Activated B cell treated with CpG ODN at 0.5 μM for 24 hours (primary cell): ENCODE data around the gene TENM4. TPM values are rescaled to one million over a fixed set of nuclear protein-coding genes. Genes with fewer than 3 reads are reported as not detected.

Experiments
- ATAC-seq: fragments of 200-7000 bp; cut with Tn5 transposase; one replicate; pipeline ENCODE4 v1.10.0; 2021; ENCODE audit warnings: low read depth, mild to moderate bottlenecking, moderate library complexity
- CTCF ChIA-PET: fragments of 350-600 bp; sonication (Branson Sonifier 250); formaldehyde crosslinking; loops from one replicate; lab custom pipeline; 2021; ENCODE audit warnings: antibody characterized with exemption; lab: Charles Lee
- POLR2A ChIA-PET: fragments of 350-600 bp; sonication (Branson Sonifier 250); formaldehyde crosslinking; loops from one replicate; lab custom pipeline; 2021; ENCODE audit warnings: antibody characterized with exemption; lab: Charles Lee
- DNase-seq: peaks from one replicate; pipeline ENCODE4 v3.0.0; 2022
- H3K27ac Mint-ChIP-seq: one replicate; pipeline ENCODE4 v1.8.0; 2020; ENCODE audit warnings: mixed read lengths
- H3K27me3 Mint-ChIP-seq: one replicate; pipeline ENCODE4 v1.8.0; 2021; ENCODE audit warnings: mixed read lengths
- H3K36me3 Mint-ChIP-seq: one replicate; pipeline ENCODE4 v1.8.0; 2021; ENCODE audit warnings: low read depth, mixed read lengths
- H3K4me1 Mint-ChIP-seq: one replicate; pipeline ENCODE4 v1.8.0; 2021; ENCODE audit warnings: mixed read lengths
- H3K4me3 Mint-ChIP-seq: one replicate; pipeline ENCODE4 v1.8.0; 2020; ENCODE audit warnings: mild to moderate bottlenecking, mixed read lengths
- H3K9me3 Mint-ChIP-seq: one replicate; pipeline ENCODE4 v1.8.0; 2020; ENCODE audit warnings: mixed read lengths
- CTCF ChIP-seq: fragments of 200-600 bp; IDR thresholded peaks from one replicate; pipeline ENCODE4 v1.8.0; 2022; ENCODE audit warnings: antibody characterized with exemption, mild to moderate bottlenecking
- intact Hi-C: fragments of 100-400 bp; cut with micrococcal nuclease; formaldehyde crosslinking; loops from one replicate; pipeline ENCODE4 v1.15.1; 2024
- total RNA-seq: library from RNA; stranded (reverse); gene quantifications from 2 replicates; pipeline ENCODE4 v1.2.3, GENCODE V29; 2022

TENM4 gene
- total RNA-seq, 1 donor from 2014 or later, result 2.4 TPM

- intact Hi-C loops, result no loop called here
- TF ChIP-seq CTCF, result no peak
- ATAC-seq (no peak), DNase-seq (no peak)
- CTCF ChIA-PET, result no interaction called here
- H3K9me3 Mint-ChIP-seq, result no peaks in the 10 kb centered on the region
- POLR2A ChIA-PET, result no interaction called here
- H3K27ac Mint-ChIP-seq, result no peak overlapping the region
- H3K36me3 Mint-ChIP-seq, result no peaks in the 10 kb centered on the region
- peaks cover 12% of the 10 kb centered on the region for H3K27me3 Mint-ChIP-seq
- no peak overlapping the region for H3K4me3 Mint-ChIP-seq
- no peaks in the 10 kb centered on the region for H3K4me1 Mint-ChIP-seq
Observed at GRCh38 chr11:78946945-78947902, 493.6 kb downstream of the TENM4 start.

GRCh38 chr11:78943841-78944240 is 497.0 kb downstream of the TENM4 start:
- intact Hi-C loops, result no loop called here
- no peak for DNase-seq
- Mint-ChIP-seq H3K36me3 (no peaks in the 10 kb centered on the region), H3K9me3 (no peaks in the 10 kb centered on the region), H3K4me3 (no peak overlapping the region), H3K27ac (no peak overlapping the region), H3K4me1 (no peaks in the 10 kb centered on the region), H3K27me3 (peaks cover 13% of the 10 kb centered on the region)
- ChIA-PET CTCF (no interaction called here), POLR2A (no interaction called here)
- TF ChIP-seq CTCF, result no peak
- ATAC-seq, result no peak

- no peaks in the 10 kb centered on the region for H3K9me3 Mint-ChIP-seq
- DNase-seq (no peak), ATAC-seq (no peak)
- no peak for TF ChIP-seq CTCF
- no peak overlapping the region for H3K27ac Mint-ChIP-seq
- H3K4me1 Mint-ChIP-seq, result no peaks in the 10 kb centered on the region
- H3K27me3 Mint-ChIP-seq, result peaks cover 13% of the 10 kb centered on the region
- ChIA-PET CTCF (no interaction called here), POLR2A (no interaction called here)
- intact Hi-C loops, result no loop called here
- H3K36me3 Mint-ChIP-seq, result no peaks in the 10 kb centered on the region
- H3K4me3 Mint-ChIP-seq, result no peak overlapping the region
Observed at GRCh38 chr11:78943154-78943553, 497.7 kb downstream of the TENM4 start.

- Mint-ChIP-seq H3K27ac (no peak overlapping the region), H3K36me3 (no peaks in the 10 kb centered on the region), H3K27me3 (peaks cover 11% of the 10 kb centered on the region), H3K4me3 (no peak overlapping the region), H3K9me3 (no peaks in the 10 kb centered on the region), H3K4me1 (no peaks in the 10 kb centered on the region)
- DNase-seq (no peak), ATAC-seq (no peak)
- no peak for TF ChIP-seq CTCF
- CTCF ChIA-PET, result no interaction called here
- POLR2A ChIA-PET, result no interaction called here
- intact Hi-C loops, result no loop called here
Observed at GRCh38 chr11:78941226-78941851, 499.5 kb downstream of the TENM4 start.

- Mint-ChIP-seq H3K27me3 (peaks cover 10% of the 10 kb centered on the region), H3K4me3 (no peak overlapping the region), H3K9me3 (no peaks in the 10 kb centered on the region), H3K36me3 (no peaks in the 10 kb centered on the region), H3K4me1 (no peaks in the 10 kb centered on the region), H3K27ac (no peak overlapping the region)
- no peak for TF ChIP-seq CTCF
- ChIA-PET POLR2A (no interaction called here), CTCF (no interaction called here)
- DNase-seq, result no peak
- intact Hi-C loops, result no loop called here
- ATAC-seq, result no peak
Observed at GRCh38 chr11:78940500-78941225, 500.2 kb downstream of the TENM4 start.
